ENCODE data around the gene PPP1R37. TPM values are rescaled to one million over a fixed set of nuclear protein-coding genes. Genes with fewer than 3 reads are reported as not detected.

Gene PPP1R37
- total RNA-seq, 1 experiment from 2014 or later: 45.7 TPM

- CTCF ChIA-PET: no interaction called here
These were observed 36.1 kb upstream of the PPP1R37 start for GRCh38 chr19:45056831-45057230.

GRCh38 chr19:45057444-45057843 is 35.5 kb upstream of the PPP1R37 start:
- intact Hi-C loops (cut with micrococcal nuclease; ENCODE audit: unreplicated experiment): no loop called here
- Mint-ChIP-seq H3K4me1 (ENCODE audit: low read depth, unreplicated experiment) (no peaks in the 10 kb centered on the region), H3K9me3 (ENCODE audit: low read depth, unreplicated experiment) (no peaks in the 10 kb centered on the region), H3K27ac (ENCODE audit: unreplicated experiment) (no peak overlapping the region), H3K27me3 (ENCODE audit: unreplicated experiment) (no peaks in the 10 kb centered on the region), H3K36me3 (ENCODE audit: insufficient read depth, unreplicated experiment) (peaks cover 64% of the 10 kb centered on the region), H3K4me3 (ENCODE audit: low read depth, unreplicated experiment) (no peak overlapping the region)
- TF ChIP-seq, protein P1, sequence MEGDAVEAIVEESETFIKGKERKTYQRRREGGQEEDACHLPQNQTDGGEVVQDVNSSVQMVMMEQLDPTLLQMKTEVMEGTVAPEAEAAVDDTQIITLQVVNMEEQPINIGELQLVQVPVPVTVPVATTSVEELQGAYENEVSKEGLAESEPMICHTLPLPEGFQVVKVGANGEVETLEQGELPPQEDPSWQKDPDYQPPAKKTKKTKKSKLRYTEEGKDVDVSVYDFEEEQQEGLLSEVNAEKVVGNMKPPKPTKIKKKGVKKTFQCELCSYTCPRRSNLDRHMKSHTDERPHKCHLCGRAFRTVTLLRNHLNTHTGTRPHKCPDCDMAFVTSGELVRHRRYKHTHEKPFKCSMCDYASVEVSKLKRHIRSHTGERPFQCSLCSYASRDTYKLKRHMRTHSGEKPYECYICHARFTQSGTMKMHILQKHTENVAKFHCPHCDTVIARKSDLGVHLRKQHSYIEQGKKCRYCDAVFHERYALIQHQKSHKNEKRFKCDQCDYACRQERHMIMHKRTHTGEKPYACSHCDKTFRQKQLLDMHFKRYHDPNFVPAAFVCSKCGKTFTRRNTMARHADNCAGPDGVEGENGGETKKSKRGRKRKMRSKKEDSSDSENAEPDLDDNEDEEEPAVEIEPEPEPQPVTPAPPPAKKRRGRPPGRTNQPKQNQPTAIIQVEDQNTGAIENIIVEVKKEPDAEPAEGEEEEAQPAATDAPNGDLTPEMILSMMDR (IDR thresholded peaks at IDR 0.05; ENCODE audit: unreplicated experiment): no peak
- BruUV-seq (replicated peaks): no TSS peak
- DNase-seq: no peak
- CTCF ChIA-PET: no interaction called here

More at GRCh38 chr19:45056831-45057230, 36.1 kb upstream of the PPP1R37 start:
- H3K27me3 Mint-ChIP-seq (ENCODE audit: unreplicated experiment): no peaks in the 10 kb centered on the region
- intact Hi-C loops (cut with micrococcal nuclease; ENCODE audit: unreplicated experiment): no loop called here
- TF ChIP-seq, protein P1 (IDR thresholded peaks at IDR 0.05; ENCODE audit: unreplicated experiment): no peak
- no TSS peak for BruUV-seq (replicated peaks)
- H3K36me3 Mint-ChIP-seq (ENCODE audit: insufficient read depth, unreplicated experiment): peaks cover 66% of the 10 kb centered on the region
- no peaks in the 10 kb centered on the region for H3K4me1 Mint-ChIP-seq (ENCODE audit: low read depth, unreplicated experiment)
- H3K27ac Mint-ChIP-seq (ENCODE audit: unreplicated experiment): no peak overlapping the region
- no peaks in the 10 kb centered on the region for H3K9me3 Mint-ChIP-seq (ENCODE audit: low read depth, unreplicated experiment)
- DNase-seq: no peak
- no peak overlapping the region for H3K4me3 Mint-ChIP-seq (ENCODE audit: low read depth, unreplicated experiment)

- no peak for DNase-seq
- intact Hi-C loops (cut with micrococcal nuclease; ENCODE audit: unreplicated experiment): no loop called here
- TF ChIP-seq, protein P1 (IDR thresholded peaks at IDR 0.05; ENCODE audit: unreplicated experiment): no peak
- Mint-ChIP-seq H3K4me3 (ENCODE audit: low read depth, unreplicated experiment) (no peak overlapping the region), H3K27me3 (ENCODE audit: unreplicated experiment) (no peaks in the 10 kb centered on the region), H3K27ac (ENCODE audit: unreplicated experiment) (no peak overlapping the region), H3K36me3 (ENCODE audit: insufficient read depth, unreplicated experiment) (peaks cover 65% of the 10 kb centered on the region), H3K4me1 (ENCODE audit: low read depth, unreplicated experiment) (no peaks in the 10 kb centered on the region), H3K9me3 (ENCODE audit: low read depth, unreplicated experiment) (no peaks in the 10 kb centered on the region)
- no TSS peak for BruUV-seq (replicated peaks)
- CTCF ChIA-PET: interaction anchor here (1.1 to 1.4 kb wide), 5 partner anchors 13 to 191 kb away, joined by 3 to 12 read pairs (median 3); partner anchors contain the start of gene CLASRP
These were observed 34.3 kb upstream of the PPP1R37 start for GRCh38 chr19:45058622-45059159.

DNA sequence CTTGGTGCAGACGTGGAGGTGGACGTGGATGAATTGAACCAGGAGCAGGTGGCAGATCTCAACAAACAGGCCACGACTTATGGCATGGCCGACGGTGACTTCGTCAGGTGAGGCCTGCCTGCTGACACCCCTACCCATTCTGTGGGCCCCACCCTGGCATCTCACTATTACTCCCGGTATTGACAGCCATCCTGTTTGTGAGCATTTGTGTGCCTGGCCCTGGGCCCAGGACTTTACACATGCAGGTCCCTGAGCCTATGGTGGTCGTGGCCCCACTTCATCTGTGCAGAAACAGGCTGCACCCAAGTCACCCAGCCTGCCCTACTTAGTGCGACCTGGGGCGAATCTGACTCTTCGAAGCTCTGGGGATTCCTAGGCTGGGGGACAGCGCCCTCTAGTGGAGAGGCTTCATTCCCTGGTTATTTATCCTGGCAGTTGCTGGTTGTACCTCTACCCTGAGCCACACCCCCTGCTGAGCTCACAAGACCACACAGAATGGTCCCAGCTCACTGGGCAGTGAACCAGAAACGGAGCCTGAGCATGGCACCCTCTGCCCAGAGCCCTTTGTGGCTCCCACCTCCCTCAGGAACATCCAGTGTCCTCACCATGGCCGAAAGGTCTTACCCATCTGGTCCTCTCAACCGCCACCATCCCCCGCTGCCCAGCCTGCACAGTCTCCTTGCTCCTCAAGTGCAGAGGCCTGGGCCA is 33.6 kb upstream of the PPP1R37 start:
- Mint-ChIP-seq H3K4me1 (ENCODE audit: low read depth, unreplicated experiment) (no peaks in the 10 kb centered on the region), H3K4me3 (ENCODE audit: low read depth, unreplicated experiment) (no peak overlapping the region), H3K36me3 (ENCODE audit: insufficient read depth, unreplicated experiment) (peaks cover 69% of the 10 kb centered on the region), H3K9me3 (ENCODE audit: low read depth, unreplicated experiment) (no peaks in the 10 kb centered on the region), H3K27me3 (ENCODE audit: unreplicated experiment) (no peaks in the 10 kb centered on the region), H3K27ac (ENCODE audit: unreplicated experiment) (peak overlapping the region; percentile 30)
- intact Hi-C loops (cut with micrococcal nuclease; ENCODE audit: unreplicated experiment): no loop called here
- CTCF ChIA-PET: interaction anchor here (0.6 to 1.4 kb wide), 16 partner anchors 9 to 279 kb away, joined by 3 to 12 read pairs (median 3); partner anchors contain the start of gene CLASRP
- DNase-seq: peak; percentile 89
- BruUV-seq (replicated peaks): no TSS peak
- TF ChIP-seq, protein P1 (IDR thresholded peaks at IDR 0.05; ENCODE audit: unreplicated experiment): peak; percentile 97

Data from Calu3 (cell line).